Measurements from ENCODE around the gene CSK. TPM values are rescaled to one million over a fixed set of nuclear protein-coding genes. Genes with fewer than 3 reads are reported as not detected.

CSK gene
- polyA plus RNA-seq, 1 of the 3 experiments (the other 2 are of a cell fraction), result 53.1 TPM

DNA sequence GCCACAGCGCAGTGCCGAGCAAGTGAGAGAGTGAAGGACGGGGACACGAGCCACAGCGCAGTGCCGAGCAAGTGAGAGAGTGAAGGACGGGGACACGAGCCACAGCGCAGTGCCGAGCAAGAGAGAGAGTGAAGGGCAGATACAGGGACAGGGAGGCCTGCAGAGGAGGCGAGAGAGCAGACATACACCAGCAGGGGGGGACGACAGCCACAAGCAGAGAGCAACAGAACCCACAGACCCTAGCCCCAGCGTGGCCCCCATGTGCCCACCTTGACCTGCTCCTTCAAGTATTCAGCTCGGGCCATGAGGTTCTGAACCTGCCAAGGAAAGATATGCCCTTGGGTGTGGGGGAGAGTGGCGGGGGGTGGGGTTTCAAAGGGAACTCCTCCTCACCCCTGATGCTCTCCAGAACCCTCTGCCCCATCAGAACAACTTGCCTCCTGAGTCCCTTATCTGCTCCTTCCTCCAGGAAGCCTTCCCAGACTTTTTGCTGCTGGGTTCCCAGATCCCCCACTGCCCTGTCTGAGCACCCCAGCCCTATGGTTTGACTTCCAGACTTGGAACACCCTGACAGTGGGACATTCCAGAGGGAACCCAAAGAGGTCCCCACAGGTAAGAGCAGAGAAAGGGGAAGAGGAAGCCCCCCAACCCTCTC, 55.7 kb downstream of the CSK start:
- no peaks in the 10 kb centered on the region for H3K9me3 ChIP-seq
- no peak overlapping the region for H2AFZ ChIP-seq (ENCODE audit: low read depth)
- H3K9ac ChIP-seq, result no peak overlapping the region
- peaks cover 0 to 31% of the 10 kb centered on the region in 2 experiments for H3K36me3 ChIP-seq (replicated peaks in 1 of 2; ENCODE audit: control insufficient read depth in 1 of 2, insufficient read depth in 2 of 2, low read length in 1 of 2)
- H3K4me2 ChIP-seq, result no peak overlapping the region
- CTCF ChIA-PET, result interaction anchor here (0.9 to 10.8 kb wide), 11 partner anchors 10 to 216 kb away, joined by 3 to 95 read pairs (median 4); partner anchors contain the start of gene CSK
- H3K27ac ChIP-seq (ENCODE audit: low read depth in 2 of 2, low read length in 1 of 2), result no peak overlapping the region
- H3K4me3 ChIP-seq (ENCODE audit: low read depth in 2 of 2, low read length in 1 of 2), result no peak overlapping the region
- no peaks in the 10 kb centered on the region for H3F3A ChIP-seq (replicated peaks; ENCODE audit: insufficient read depth)
- no peaks in the 10 kb centered on the region for H3K9me2 ChIP-seq
- DNase-seq, result no peak
- WGBS (ENCODE audit: low lambda C conversion rate), result 92% methylated on average over 14 of the region's 15 CpGs
- peaks cover 0 to 9% of the 10 kb centered on the region in 2 experiments; a peak in 2 of 4 replicates for H3K4me1 ChIP-seq (ENCODE audit: control insufficient read depth in 1 of 2, insufficient read depth in 2 of 2, low read depth in 1 of 2, low read length in 1 of 2)
- POLR2A ChIA-PET, result no interaction called here
- TF ChIP-seq, protein P1, sequence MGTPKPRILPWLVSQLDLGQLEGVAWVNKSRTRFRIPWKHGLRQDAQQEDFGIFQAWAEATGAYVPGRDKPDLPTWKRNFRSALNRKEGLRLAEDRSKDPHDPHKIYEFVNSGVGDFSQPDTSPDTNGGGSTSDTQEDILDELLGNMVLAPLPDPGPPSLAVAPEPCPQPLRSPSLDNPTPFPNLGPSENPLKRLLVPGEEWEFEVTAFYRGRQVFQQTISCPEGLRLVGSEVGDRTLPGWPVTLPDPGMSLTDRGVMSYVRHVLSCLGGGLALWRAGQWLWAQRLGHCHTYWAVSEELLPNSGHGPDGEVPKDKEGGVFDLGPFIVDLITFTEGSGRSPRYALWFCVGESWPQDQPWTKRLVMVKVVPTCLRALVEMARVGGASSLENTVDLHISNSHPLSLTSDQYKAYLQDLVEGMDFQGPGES (IDR thresholded peaks at IDR 0.05; ENCODE audit: low read depth, low read length), result no peak
- TF ChIP-seq EP300 (IDR thresholded peaks at IDR 0.05; ENCODE audit: borderline replicate concordance in 1 of 2, low read depth in 1 of 2, low read length in 1 of 2) (no peak), TCF12 (IDR thresholded peaks at IDR 0.05) (no peak), TAF1 (IDR thresholded peaks at IDR 0.05; ENCODE audit: borderline replicate concordance, low read depth, low read length) (no peak), FOXJ3 (CRISPR knock-in tag; IDR thresholded peaks at IDR 0.05) (no peak), YY1 (IDR thresholded peaks at IDR 0.05; ENCODE audit: low read depth) (no peak), MEF2A (IDR thresholded peaks at IDR 0.05; ENCODE audit: borderline replicate concordance, low read depth) (no peak)
- TF ChIP-seq, protein P2, sequence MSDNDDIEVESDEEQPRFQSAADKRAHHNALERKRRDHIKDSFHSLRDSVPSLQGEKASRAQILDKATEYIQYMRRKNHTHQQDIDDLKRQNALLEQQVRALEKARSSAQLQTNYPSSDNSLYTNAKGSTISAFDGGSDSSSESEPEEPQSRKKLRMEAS (IDR thresholded peaks at IDR 0.05; ENCODE audit: low read depth), result no peak
- H3K79me2 ChIP-seq (ENCODE audit: insufficient read depth), result no peaks in the 10 kb centered on the region
- no peaks in the 10 kb centered on the region for H4K20me1 ChIP-seq (ENCODE audit: insufficient read depth)
- H3K27me3 ChIP-seq (ENCODE audit: insufficient read depth), result no peaks in the 10 kb centered on the region

DNA sequence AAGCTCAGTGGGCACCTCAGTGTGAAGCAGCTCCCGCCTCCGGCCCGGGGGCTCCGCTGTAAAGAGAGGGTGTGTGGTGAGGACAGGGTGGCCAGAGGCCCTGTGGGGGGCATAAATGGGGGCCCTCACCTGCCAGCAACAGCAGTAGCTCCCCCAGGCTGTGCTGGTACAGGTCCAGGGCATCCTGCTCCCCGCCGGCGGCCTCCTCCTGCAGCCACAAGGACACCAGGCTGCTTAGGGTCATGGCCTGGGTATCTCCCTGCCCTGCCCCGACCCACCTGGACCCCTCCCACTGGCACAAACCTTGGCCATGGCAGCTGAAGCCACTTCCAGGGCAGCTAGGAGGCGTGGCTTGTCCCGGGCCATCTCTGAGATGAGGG, 56.2 kb downstream of the CSK start:
- POLR2A ChIA-PET, result no interaction called here
- DNase-seq, result no peak
- H4K20me1 ChIP-seq (ENCODE audit: insufficient read depth), result no peaks in the 10 kb centered on the region
- H3K4me3 ChIP-seq (ENCODE audit: low read depth in 2 of 2, low read length in 1 of 2), result no peak overlapping the region
- CTCF ChIA-PET, result interaction anchor here (0.7 to 10.8 kb wide), 9 partner anchors 10 to 205 kb away, joined by 3 to 95 read pairs (median 4); partner anchors contain the start of gene CSK
- no peaks in the 10 kb centered on the region for H3K79me2 ChIP-seq (ENCODE audit: insufficient read depth)
- peaks cover 0 to 9% of the 10 kb centered on the region in 2 experiments; a peak in 2 of 4 replicates for H3K4me1 ChIP-seq (ENCODE audit: control insufficient read depth in 1 of 2, insufficient read depth in 2 of 2, low read depth in 1 of 2, low read length in 1 of 2)
- H2AFZ ChIP-seq (ENCODE audit: low read depth), result no peak overlapping the region
- no peak overlapping the region for H3K9ac ChIP-seq
- no peaks in the 10 kb centered on the region for H3K9me2 ChIP-seq
- no peak overlapping the region for H3K27ac ChIP-seq (ENCODE audit: low read depth in 2 of 2, low read length in 1 of 2)
- H3F3A ChIP-seq (replicated peaks; ENCODE audit: insufficient read depth), result no peaks in the 10 kb centered on the region
- no peak overlapping the region for H3K4me2 ChIP-seq
- no peaks in the 10 kb centered on the region for H3K27me3 ChIP-seq (ENCODE audit: insufficient read depth)
- 88% methylated on average over 2 of the region's 10 CpGs for WGBS (ENCODE audit: low lambda C conversion rate)
- H3K9me3 ChIP-seq, result no peaks in the 10 kb centered on the region
- H3K36me3 ChIP-seq (replicated peaks in 1 of 2; ENCODE audit: control insufficient read depth in 1 of 2, insufficient read depth in 2 of 2, low read length in 1 of 2), result peaks cover 0 to 31% of the 10 kb centered on the region in 2 experiments
- TF ChIP-seq TEAD4 (IDR thresholded peaks at IDR 0.05; ENCODE audit: borderline replicate concordance, insufficient read depth) (no peak), JUND (IDR thresholded peaks at IDR 0.05) (no peak), GATA2 (CRISPR knock-in tag; IDR thresholded peaks at IDR 0.05) (no peak), MXI1 (IDR thresholded peaks at IDR 0.05; ENCODE audit: low read depth, low read length) (no peak), FOXJ3 (CRISPR knock-in tag; IDR thresholded peaks at IDR 0.05) (no peak), FOSL2 (IDR thresholded peaks at IDR 0.05; ENCODE audit: borderline replicate concordance, low read depth) (no peak), EP300 (IDR thresholded peaks at IDR 0.05; ENCODE audit: borderline replicate concordance in 1 of 2, low read depth in 1 of 2, low read length in 1 of 2) (no peak), YY1 (IDR thresholded peaks at IDR 0.05; ENCODE audit: low read depth) (no peak), CHD2 (IDR thresholded peaks at IDR 0.05; ENCODE audit: low read length, partially characterized antibody) (no peak), RAD21 (IDR thresholded peaks at IDR 0.05; ENCODE audit: low read length) (no peak), POLR2AphosphoS5 (IDR thresholded peaks at IDR 0.05; ENCODE audit: low read depth, low read length) (no peak)
- TF ChIP-seq, protein P2 (IDR thresholded peaks at IDR 0.05; ENCODE audit: low read depth), result no peak
- TF ChIP-seq, protein P3, sequence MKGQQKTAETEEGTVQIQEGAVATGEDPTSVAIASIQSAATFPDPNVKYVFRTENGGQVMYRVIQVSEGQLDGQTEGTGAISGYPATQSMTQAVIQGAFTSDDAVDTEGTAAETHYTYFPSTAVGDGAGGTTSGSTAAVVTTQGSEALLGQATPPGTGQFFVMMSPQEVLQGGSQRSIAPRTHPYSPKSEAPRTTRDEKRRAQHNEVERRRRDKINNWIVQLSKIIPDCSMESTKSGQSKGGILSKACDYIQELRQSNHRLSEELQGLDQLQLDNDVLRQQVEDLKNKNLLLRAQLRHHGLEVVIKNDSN (IDR thresholded peaks at IDR 0.05; ENCODE audit: borderline replicate concordance, low read depth), result no peak
- TF ChIP-seq, protein P4, sequence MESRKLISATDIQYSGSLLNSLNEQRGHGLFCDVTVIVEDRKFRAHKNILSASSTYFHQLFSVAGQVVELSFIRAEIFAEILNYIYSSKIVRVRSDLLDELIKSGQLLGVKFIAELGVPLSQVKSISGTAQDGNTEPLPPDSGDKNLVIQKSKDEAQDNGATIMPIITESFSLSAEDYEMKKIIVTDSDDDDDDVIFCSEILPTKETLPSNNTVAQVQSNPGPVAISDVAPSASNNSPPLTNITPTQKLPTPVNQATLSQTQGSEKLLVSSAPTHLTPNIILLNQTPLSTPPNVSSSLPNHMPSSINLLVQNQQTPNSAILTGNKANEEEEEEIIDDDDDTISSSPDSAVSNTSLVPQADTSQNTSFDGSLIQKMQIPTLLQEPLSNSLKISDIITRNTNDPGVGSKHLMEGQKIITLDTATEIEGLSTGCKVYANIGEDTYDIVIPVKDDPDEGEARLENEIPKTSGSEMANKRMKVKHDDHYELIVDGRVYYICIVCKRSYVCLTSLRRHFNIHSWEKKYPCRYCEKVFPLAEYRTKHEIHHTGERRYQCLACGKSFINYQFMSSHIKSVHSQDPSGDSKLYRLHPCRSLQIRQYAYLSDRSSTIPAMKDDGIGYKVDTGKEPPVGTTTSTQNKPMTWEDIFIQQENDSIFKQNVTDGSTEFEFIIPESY (IDR thresholded peaks at IDR 0.05; ENCODE audit: borderline replicate concordance, low read depth), result no peak
- TF ChIP-seq, protein P5, sequence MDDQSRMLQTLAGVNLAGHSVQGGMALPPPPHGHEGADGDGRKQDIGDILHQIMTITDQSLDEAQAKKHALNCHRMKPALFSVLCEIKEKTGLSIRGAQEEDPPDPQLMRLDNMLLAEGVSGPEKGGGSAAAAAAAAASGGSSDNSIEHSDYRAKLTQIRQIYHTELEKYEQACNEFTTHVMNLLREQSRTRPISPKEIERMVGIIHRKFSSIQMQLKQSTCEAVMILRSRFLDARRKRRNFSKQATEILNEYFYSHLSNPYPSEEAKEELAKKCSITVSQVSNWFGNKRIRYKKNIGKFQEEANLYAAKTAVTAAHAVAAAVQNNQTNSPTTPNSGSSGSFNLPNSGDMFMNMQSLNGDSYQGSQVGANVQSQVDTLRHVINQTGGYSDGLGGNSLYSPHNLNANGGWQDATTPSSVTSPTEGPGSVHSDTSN (IDR thresholded peaks at IDR 0.05), result no peak
